ENCODE results near the gene TAF1D.

GRCh38 chr11:93732237-93732892 lies 8.9 kb downstream of the TAF1D start:
- TF ChIP-seq SREBF1 (IDR thresholded peaks at IDR 0.05; ENCODE audit: low read length) = no peak
- TF ChIP-seq PRDM15 (CRISPR knock-in tag; IDR thresholded peaks at IDR 0.05) = no peak
- TF ChIP-seq POLR2A (IDR thresholded peaks at IDR 0.05; ENCODE audit: low read depth, low read length) = no peak
- no peak for TF ChIP-seq BCL11A (IDR thresholded peaks at IDR 0.05; ENCODE audit: low read depth, low read length)
- TF ChIP-seq, protein P1, sequence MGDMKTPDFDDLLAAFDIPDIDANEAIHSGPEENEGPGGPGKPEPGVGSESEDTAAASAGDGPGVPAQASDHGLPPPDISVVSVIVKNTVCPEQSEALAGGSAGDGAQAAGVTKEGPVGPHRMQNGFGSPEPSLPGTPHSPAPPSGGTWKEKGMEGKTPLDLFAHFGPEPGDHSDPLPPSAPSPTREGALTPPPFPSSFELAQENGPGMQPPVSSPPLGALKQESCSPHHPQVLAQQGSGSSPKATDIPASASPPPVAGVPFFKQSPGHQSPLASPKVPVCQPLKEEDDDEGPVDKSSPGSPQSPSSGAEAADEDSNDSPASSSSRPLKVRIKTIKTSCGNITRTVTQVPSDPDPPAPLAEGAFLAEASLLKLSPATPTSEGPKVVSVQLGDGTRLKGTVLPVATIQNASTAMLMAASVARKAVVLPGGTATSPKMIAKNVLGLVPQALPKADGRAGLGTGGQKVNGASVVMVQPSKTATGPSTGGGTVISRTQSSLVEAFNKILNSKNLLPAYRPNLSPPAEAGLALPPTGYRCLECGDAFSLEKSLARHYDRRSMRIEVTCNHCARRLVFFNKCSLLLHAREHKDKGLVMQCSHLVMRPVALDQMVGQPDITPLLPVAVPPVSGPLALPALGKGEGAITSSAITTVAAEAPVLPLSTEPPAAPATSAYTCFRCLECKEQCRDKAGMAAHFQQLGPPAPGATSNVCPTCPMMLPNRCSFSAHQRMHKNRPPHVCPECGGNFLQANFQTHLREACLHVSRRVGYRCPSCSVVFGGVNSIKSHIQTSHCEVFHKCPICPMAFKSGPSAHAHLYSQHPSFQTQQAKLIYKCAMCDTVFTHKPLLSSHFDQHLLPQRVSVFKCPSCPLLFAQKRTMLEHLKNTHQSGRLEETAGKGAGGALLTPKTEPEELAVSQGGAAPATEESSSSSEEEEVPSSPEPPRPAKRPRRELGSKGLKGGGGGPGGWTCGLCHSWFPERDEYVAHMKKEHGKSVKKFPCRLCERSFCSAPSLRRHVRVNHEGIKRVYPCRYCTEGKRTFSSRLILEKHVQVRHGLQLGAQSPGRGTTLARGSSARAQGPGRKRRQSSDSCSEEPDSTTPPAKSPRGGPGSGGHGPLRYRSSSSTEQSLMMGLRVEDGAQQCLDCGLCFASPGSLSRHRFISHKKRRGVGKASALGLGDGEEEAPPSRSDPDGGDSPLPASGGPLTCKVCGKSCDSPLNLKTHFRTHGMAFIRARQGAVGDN (IDR thresholded peaks at IDR 0.05) = no peak
- TF ChIP-seq, protein P2, sequence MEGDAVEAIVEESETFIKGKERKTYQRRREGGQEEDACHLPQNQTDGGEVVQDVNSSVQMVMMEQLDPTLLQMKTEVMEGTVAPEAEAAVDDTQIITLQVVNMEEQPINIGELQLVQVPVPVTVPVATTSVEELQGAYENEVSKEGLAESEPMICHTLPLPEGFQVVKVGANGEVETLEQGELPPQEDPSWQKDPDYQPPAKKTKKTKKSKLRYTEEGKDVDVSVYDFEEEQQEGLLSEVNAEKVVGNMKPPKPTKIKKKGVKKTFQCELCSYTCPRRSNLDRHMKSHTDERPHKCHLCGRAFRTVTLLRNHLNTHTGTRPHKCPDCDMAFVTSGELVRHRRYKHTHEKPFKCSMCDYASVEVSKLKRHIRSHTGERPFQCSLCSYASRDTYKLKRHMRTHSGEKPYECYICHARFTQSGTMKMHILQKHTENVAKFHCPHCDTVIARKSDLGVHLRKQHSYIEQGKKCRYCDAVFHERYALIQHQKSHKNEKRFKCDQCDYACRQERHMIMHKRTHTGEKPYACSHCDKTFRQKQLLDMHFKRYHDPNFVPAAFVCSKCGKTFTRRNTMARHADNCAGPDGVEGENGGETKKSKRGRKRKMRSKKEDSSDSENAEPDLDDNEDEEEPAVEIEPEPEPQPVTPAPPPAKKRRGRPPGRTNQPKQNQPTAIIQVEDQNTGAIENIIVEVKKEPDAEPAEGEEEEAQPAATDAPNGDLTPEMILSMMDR (IDR thresholded peaks at IDR 0.05 in 2 of 3, conservative IDR thresholded peaks at IDR 0.05 in 1 of 3; ENCODE audit: control insufficient read depth in 2 of 3, extremely low read depth in 1 of 3, insufficient read depth in 1 of 3, low read depth in 3 of 3, low read length in 3 of 3) = no peak
- no peak for TF ChIP-seq EGR1 (IDR thresholded peaks at IDR 0.05; ENCODE audit: borderline replicate concordance in 1 of 2, low read depth in 2 of 2, low read length in 2 of 2)
- no peak for TF ChIP-seq ZNF274 (IDR thresholded peaks at IDR 0.05; ENCODE audit: insufficient read depth, insufficient read length)
- TF ChIP-seq CBX5 (IDR thresholded peaks at IDR 0.05; ENCODE audit: low read depth) = no peak
- TF ChIP-seq, protein P3, sequence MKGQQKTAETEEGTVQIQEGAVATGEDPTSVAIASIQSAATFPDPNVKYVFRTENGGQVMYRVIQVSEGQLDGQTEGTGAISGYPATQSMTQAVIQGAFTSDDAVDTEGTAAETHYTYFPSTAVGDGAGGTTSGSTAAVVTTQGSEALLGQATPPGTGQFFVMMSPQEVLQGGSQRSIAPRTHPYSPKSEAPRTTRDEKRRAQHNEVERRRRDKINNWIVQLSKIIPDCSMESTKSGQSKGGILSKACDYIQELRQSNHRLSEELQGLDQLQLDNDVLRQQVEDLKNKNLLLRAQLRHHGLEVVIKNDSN (IDR thresholded peaks at IDR 0.05; ENCODE audit: borderline replicate concordance, extremely low read length, insufficient read depth, low read depth, low read length) = no peak
- TF ChIP-seq, protein P4, sequence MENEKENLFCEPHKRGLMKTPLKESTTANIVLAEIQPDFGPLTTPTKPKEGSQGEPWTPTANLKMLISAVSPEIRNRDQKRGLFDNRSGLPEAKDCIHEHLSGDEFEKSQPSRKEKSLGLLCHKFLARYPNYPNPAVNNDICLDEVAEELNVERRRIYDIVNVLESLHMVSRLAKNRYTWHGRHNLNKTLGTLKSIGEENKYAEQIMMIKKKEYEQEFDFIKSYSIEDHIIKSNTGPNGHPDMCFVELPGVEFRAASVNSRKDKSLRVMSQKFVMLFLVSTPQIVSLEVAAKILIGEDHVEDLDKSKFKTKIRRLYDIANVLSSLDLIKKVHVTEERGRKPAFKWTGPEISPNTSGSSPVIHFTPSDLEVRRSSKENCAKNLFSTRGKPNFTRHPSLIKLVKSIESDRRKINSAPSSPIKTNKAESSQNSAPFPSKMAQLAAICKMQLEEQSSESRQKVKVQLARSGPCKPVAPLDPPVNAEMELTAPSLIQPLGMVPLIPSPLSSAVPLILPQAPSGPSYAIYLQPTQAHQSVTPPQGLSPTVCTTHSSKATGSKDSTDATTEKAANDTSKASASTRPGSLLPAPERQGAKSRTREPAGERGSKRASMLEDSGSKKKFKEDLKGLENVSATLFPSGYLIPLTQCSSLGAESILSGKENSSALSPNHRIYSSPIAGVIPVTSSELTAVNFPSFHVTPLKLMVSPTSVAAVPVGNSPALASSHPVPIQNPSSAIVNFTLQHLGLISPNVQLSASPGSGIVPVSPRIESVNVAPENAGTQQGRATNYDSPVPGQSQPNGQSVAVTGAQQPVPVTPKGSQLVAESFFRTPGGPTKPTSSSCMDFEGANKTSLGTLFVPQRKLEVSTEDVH (IDR thresholded peaks at IDR 0.05; ENCODE audit: low read depth, partially characterized antibody) = no peak

All from GM12878 (cell line).